Left ventricle myocardium inferior (tissue), 1 donor: Measurements from ENCODE around the gene ISYNA1. TPM values are rescaled to one million over a fixed set of nuclear protein-coding genes. Genes with fewer than 3 reads are reported as not detected.

ENCODE experiments used
- DNase-seq: peaks from one replicate; pipeline ENCODE4 v3.0.0-alpha.2; 2020
- H3K27ac ChIP-seq: fragments of 200-600 bp; replicated peaks from 2 replicates; pipeline ENCODE4 v1.8.0; 2021
- H3K27me3 ChIP-seq: fragments of 200-600 bp; 2 replicates; pipeline ENCODE4 v1.8.0; 2021; ENCODE audit warnings: low read depth
- H3K36me3 ChIP-seq: fragments of 200-600 bp; 2 replicates; pipeline ENCODE4 v1.8.0; 2021
- H3K4me1 ChIP-seq: fragments of 200-600 bp; 2 replicates; pipeline ENCODE4 v1.8.0; 2021
- H3K4me3 ChIP-seq: fragments of 200-600 bp; 2 replicates; pipeline ENCODE4 v1.8.0; 2021; ENCODE audit warnings: mild to moderate bottlenecking, moderate library complexity
- H3K9me3 ChIP-seq: fragments of 200-600 bp; replicated peaks from 2 replicates; pipeline ENCODE4 v1.8.0; 2021
- intact Hi-C: fragments of 100-400 bp; cut with micrococcal nuclease; formaldehyde crosslinking; loops from one replicate; pipeline ENCODE4 v1.11.0; 2022
- total RNA-seq: library from RNA; stranded (reverse); fragmentation: NEBNext Ultra II Directional; extraction: Animal tissue kit (Norgen Biotek cat#: 25700); gene quantifications from one replicate; pipeline ENCODE4 v1.2.1, GENCODE V29; 2021
- TF ChIP-seq, protein P1 (sequence below): fragments of 200-600 bp; IDR thresholded peaks from 2 replicates; pipeline ENCODE4 v1.8.0; 2021; ENCODE audit warnings: antibody characterized with exemption, mild to moderate bottlenecking, borderline replicate concordance
- donor health status: DM: no; HTN: yes; CAD: no; lungs with severe emphysema.

Gene ISYNA1
- total RNA-seq, 1 donor from 2014 or later: 24.1 TPM

DNA sequence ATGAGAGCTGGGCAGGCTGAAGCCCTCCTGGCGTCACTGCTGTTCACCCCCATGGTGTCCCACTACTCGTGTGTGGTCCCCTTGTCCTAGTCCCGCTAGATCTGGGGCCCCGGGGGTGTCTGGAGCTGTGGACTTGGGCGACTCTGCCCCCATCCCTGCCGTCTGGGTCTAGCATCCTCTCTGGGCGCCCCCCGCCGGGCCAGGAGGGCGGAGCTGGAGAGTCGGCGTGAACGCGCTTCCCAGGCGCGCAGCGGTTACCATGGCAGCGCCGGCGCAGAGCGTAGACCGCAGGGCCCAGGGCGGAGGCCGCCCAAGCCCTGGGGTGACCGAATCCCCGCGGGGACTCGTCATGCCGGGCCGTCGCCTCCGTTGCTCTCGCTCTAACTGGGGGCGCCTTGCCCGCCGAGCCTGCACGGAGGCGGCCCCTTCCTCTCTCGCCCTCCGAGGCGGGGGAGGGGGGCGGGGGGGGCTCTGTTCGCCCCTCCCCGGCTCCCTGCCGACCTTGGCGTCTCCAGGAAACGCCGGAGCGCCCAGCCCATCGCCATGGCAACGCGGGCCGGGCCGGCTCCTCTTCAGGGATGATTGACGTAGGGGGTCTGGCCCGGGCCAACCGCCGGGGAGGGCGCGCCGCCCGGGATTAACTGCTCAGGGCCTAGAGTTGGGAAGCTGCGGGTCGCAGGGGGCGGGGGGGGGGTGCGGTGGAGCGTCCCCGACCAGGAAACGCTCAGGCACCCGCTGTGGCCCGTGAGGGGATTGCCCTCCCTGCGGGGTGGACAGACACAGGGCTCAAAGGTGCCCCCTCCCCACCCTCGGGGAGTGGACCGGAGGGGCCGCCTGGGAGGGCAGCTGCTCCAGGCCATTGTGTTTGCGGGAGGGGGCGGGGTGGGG lies 8.9 kb downstream of the ISYNA1 start:
- TF ChIP-seq, protein P1, sequence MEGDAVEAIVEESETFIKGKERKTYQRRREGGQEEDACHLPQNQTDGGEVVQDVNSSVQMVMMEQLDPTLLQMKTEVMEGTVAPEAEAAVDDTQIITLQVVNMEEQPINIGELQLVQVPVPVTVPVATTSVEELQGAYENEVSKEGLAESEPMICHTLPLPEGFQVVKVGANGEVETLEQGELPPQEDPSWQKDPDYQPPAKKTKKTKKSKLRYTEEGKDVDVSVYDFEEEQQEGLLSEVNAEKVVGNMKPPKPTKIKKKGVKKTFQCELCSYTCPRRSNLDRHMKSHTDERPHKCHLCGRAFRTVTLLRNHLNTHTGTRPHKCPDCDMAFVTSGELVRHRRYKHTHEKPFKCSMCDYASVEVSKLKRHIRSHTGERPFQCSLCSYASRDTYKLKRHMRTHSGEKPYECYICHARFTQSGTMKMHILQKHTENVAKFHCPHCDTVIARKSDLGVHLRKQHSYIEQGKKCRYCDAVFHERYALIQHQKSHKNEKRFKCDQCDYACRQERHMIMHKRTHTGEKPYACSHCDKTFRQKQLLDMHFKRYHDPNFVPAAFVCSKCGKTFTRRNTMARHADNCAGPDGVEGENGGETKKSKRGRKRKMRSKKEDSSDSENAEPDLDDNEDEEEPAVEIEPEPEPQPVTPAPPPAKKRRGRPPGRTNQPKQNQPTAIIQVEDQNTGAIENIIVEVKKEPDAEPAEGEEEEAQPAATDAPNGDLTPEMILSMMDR: no peak
- Histone ChIP-seq H3K27ac (peak overlapping the region; percentile 74), H3K9me3 (no peaks in the 10 kb centered on the region), H3K4me3 (peak overlapping the region; percentile 65), H3K27me3 (no peaks in the 10 kb centered on the region), H3K4me1 (peaks cover 71% of the 10 kb centered on the region), H3K36me3 (no peaks in the 10 kb centered on the region)
- intact Hi-C loops: no loop called here
- peak; percentile 72 for DNase-seq

DNA sequence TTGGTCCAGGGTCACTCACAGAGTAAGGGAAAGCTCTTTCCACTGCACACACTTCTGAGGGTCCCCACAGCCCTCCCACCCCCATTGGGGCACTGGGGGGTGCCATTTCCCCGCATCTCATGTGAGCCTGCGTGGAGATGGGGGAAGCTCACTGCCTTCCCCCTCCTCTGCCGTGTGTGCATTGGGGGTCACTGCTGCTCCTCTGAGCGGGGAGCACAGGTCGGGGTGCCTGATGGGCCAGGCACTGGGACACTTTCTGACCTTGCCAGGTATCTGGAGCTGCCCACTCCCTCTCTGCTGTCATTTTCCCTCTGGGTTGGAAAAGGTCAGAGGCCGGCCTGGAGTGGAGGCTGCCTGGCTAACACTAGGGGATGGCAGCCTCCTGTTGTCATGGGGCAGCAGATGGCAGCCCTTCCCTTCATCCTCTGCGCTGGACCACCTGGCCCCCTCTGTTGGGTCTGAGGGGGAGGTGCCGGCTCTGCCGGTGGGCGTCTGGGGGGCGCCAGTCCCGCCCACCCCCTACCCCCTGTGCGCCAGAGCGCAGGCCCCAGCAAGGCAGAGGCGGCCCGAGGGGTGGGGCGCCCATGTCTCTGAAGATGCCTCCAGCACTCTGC lies 9.7 kb downstream of the ISYNA1 start:
- TF ChIP-seq, protein P1: no peak
- no peaks in the 10 kb centered on the region for H3K27me3 ChIP-seq
- intact Hi-C loops: no loop called here
- peaks cover 71% of the 10 kb centered on the region for H3K4me1 ChIP-seq
- no peak for DNase-seq
- no peaks in the 10 kb centered on the region for H3K9me3 ChIP-seq
- peak overlapping the region; percentile 65 for H3K4me3 ChIP-seq
- peak overlapping the region; percentile 74 for H3K27ac ChIP-seq
- no peaks in the 10 kb centered on the region for H3K36me3 ChIP-seq

DNA sequence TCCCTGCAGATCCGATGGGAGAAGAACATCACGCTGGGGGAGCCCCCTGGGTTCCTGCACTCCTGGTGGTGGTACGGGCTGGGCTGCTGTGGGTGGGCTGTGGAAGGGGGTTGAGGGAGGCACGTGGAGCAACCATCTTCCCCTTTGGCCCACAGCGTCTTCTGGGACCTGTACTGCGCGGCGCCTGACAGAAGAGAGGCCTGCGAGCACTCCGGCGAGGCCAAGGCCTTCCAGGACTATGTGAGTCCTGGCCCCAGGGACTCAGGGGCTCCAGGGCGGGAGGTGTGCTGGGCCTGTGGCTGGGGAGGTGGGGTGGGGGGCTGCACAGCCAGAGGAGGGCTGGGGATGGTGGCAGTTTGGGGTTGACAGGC lies 10.2 kb downstream of the ISYNA1 start:
- no peaks in the 10 kb centered on the region for H3K9me3 ChIP-seq
- intact Hi-C loops: no loop called here
- H3K36me3 ChIP-seq: no peaks in the 10 kb centered on the region
- no peaks in the 10 kb centered on the region for H3K27me3 ChIP-seq
- no peak for DNase-seq
- no peak overlapping the region for H3K4me3 ChIP-seq
- H3K4me1 ChIP-seq: peaks cover 71% of the 10 kb centered on the region
- peak overlapping the region; percentile 78 for H3K27ac ChIP-seq
- TF ChIP-seq, protein P1: no peak

DNA sequence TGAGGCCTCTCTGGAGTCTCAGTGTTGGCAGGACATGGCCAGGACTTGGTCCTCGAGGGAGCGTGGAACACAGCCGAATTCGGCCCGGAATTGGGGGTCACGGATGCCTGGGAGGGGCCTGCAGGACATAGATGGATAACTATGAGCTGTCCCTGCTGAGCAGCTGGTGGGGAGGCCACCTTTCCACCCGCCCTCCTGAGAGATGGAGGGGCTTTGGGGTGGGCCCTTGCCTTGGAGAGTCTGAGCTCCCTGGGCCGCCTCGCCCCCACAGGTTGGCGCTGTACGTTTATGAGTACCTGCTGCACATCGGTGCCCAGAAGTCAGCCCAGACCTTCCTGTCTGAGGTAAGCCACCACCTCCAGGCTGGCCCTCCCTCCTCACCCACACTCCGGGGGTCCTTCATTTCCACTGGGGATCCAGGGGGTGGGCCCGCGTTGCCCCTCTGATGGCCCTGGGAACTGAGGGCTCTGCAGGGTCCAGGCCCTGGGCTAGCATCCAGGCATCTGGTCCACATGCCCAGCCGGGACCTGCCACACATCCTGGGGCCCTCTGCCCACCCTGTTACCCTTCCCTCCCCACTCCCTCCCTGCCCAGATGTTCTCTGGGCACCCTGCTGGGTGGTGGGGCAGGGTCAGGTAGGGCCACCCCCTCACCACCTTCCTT lies 10.7 kb downstream of the ISYNA1 start:
- TF ChIP-seq, protein P1: no peak
- intact Hi-C loops: no loop called here
- no peaks in the 10 kb centered on the region for H3K9me3 ChIP-seq
- peak overlapping the region; percentile 78 for H3K27ac ChIP-seq
- no peaks in the 10 kb centered on the region for H3K36me3 ChIP-seq
- DNase-seq: no peak
- no peaks in the 10 kb centered on the region for H3K27me3 ChIP-seq
- peaks cover 73% of the 10 kb centered on the region for H3K4me1 ChIP-seq
- no peak overlapping the region for H3K4me3 ChIP-seq

DNA sequence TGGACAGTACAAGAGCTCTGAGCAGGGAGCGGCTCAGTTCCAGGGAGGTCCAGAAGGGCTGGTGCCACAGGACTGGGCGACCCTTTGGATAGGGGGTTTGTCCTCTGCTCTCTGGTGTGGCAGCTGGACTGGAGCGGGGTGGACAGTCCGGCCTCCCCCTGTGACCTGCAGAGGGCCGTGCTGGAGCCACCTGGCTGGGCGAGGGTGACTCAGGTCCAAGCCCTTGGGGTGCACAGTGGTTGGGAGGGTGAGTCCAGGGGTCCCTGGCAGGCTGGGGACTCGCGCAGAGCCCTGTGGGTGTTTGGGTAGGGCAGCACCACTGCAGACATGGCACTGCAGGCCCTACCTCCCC lies 11.5 kb downstream of the ISYNA1 start:
- no peak for DNase-seq
- peaks cover 78% of the 10 kb centered on the region for H3K4me1 ChIP-seq
- intact Hi-C loops: no loop called here
- peak overlapping the region; percentile 8 for H3K4me3 ChIP-seq
- TF ChIP-seq, protein P1: no peak
- no peaks in the 10 kb centered on the region for H3K36me3 ChIP-seq
- peak overlapping the region; percentile 78 for H3K27ac ChIP-seq
- H3K9me3 ChIP-seq: no peaks in the 10 kb centered on the region
- H3K27me3 ChIP-seq: no peaks in the 10 kb centered on the region
